H9 (cell line): Measurements from ENCODE around the gene TMEM33. TPM values are rescaled to one million over a fixed set of nuclear protein-coding genes. Genes with fewer than 3 reads are reported as not detected.
A peak's percentile ranks its signal among the peaks of the same experiment; 100 is the strongest.

Experiments used
- DNase-seq: peaks from one replicate; pipeline ENCODE4 v3.0.0-alpha.2; 2017
- H2AFZ ChIP-seq: one replicate; pipeline ENCODE4 v1.6.1; 2013; ENCODE audit warnings: mild to moderate bottlenecking, low read length, control low read depth, moderate library complexity
- H2AK5ac ChIP-seq: 2 replicates; pipeline ENCODE4 v1.6.1; 2013; ENCODE audit warnings: low read length, control low read depth, mixed read lengths; ENCODE audit not compliant: insufficient read length
- H2BK120ac ChIP-seq: one replicate; pipeline ENCODE4 v1.6.1; 2013; ENCODE audit warnings: low read depth, mild to moderate bottlenecking, low read length, control low read depth, inconsistent platforms; ENCODE audit not compliant: poor library complexity, severe bottlenecking
- H2BK12ac ChIP-seq: 2 replicates; pipeline ENCODE4 v1.6.1; 2013; ENCODE audit warnings: low read length, control low read depth, mixed read lengths, low read depth; ENCODE audit not compliant: insufficient read length
- H2BK15ac ChIP-seq: 2 replicates; pipeline ENCODE4 v1.6.1; 2013; ENCODE audit warnings: low read depth, low read length, control low read depth
- H2BK20ac ChIP-seq: one replicate; pipeline ENCODE4 v1.6.1; 2013; ENCODE audit warnings: low read depth, mild to moderate bottlenecking, low read length, control low read depth, inconsistent platforms; ENCODE audit not compliant: poor library complexity, severe bottlenecking
- H2BK5ac ChIP-seq: 2 replicates; pipeline ENCODE4 v1.6.1; 2013; ENCODE audit warnings: low read length, control low read depth, mixed read lengths; ENCODE audit not compliant: insufficient read length
- H3K14ac ChIP-seq: 2 replicates; pipeline ENCODE4 v1.6.1; 2013; ENCODE audit warnings: low read length, control low read depth; ENCODE audit not compliant: insufficient read depth
- H3K18ac ChIP-seq: 2 replicates; pipeline ENCODE4 v1.6.1; 2013; ENCODE audit warnings: low read depth, mild to moderate bottlenecking, mixed read lengths, low read length, control low read depth; ENCODE audit not compliant: insufficient read length
- H3K23ac ChIP-seq: 2 replicates; pipeline ENCODE4 v1.6.1; 2013; ENCODE audit warnings: low read length, control low read depth, mixed read lengths, low read depth; ENCODE audit not compliant: insufficient read length
- H3K23me2 ChIP-seq: 2 replicates; pipeline ENCODE4 v1.6.1; 2013; ENCODE audit warnings: low read depth, mild to moderate bottlenecking, mixed read lengths, low read length, control low read depth; ENCODE audit not compliant: insufficient read length, poor library complexity, severe bottlenecking
- H3K27ac ChIP-seq: 2 replicates; pipeline ENCODE4 v1.5.1; 2013; ENCODE audit warnings: low read length, control low read depth, mixed read lengths, low read depth; ENCODE audit not compliant: insufficient read length
- H3K27me3 ChIP-seq: 2 replicates; pipeline ENCODE4 v1.6.1; 2013; ENCODE audit warnings: low read length, control low read depth, inconsistent platforms; ENCODE audit not compliant: insufficient read depth
- H3K4ac ChIP-seq: 2 replicates; pipeline ENCODE4 v1.6.1; 2013; ENCODE audit warnings: low read depth, mild to moderate bottlenecking, control low read depth, inconsistent platforms, low read length, moderate library complexity
- H3K4me1 ChIP-seq: 2 replicates; pipeline ENCODE4 v1.6.1; 2013; ENCODE audit warnings: low read length, control low read depth, inconsistent platforms; ENCODE audit not compliant: insufficient read depth
- H3K4me2 ChIP-seq: 2 replicates; pipeline ENCODE4 v1.6.1; 2013; ENCODE audit warnings: low read length, control low read depth, mixed read lengths; ENCODE audit not compliant: insufficient read length, insufficient read depth
- H3K56ac ChIP-seq: 2 replicates; pipeline ENCODE4 v1.6.1; 2013; ENCODE audit warnings: low read depth, mild to moderate bottlenecking, mixed read lengths, low read length, control low read depth; ENCODE audit not compliant: insufficient read length
- H3K79me1 ChIP-seq: 2 replicates; pipeline ENCODE4 v1.6.1; 2013; ENCODE audit warnings: low read depth, mild to moderate bottlenecking, moderate library complexity, low read length, control low read depth, inconsistent platforms; ENCODE audit not compliant: insufficient read depth, poor library complexity, severe bottlenecking
- H3K79me2 ChIP-seq: 2 replicates; pipeline ENCODE4 v1.6.1; 2013; ENCODE audit warnings: low read length, control low read depth, inconsistent platforms; ENCODE audit not compliant: insufficient read depth
- H3K9ac ChIP-seq: 2 replicates; pipeline ENCODE4 v1.6.1; 2013; ENCODE audit warnings: low read length, control low read depth, mixed read lengths; ENCODE audit not compliant: insufficient read length; ENCODE audit errors: extremely low read depth
- H3K9me3 ChIP-seq: one replicate; pipeline ENCODE4 v1.6.1; 2013; ENCODE audit warnings: low read depth, low read length, inconsistent platforms; ENCODE audit not compliant: control insufficient read depth
- H3T11ph ChIP-seq: one replicate; pipeline ENCODE4 v1.6.1; 2013; ENCODE audit warnings: mild to moderate bottlenecking, low read length, control low read depth, inconsistent platforms
- H4K20me1 ChIP-seq: one replicate; pipeline ENCODE4 v1.6.1; 2013; ENCODE audit not compliant: control insufficient read depth, insufficient read length, insufficient read depth
- H4K5ac ChIP-seq: 2 replicates; pipeline ENCODE4 v1.6.1; 2013; ENCODE audit warnings: low read depth, mild to moderate bottlenecking, mixed read lengths, low read length, control low read depth; ENCODE audit not compliant: insufficient read length
- H4K8ac ChIP-seq: replicated peaks from 2 replicates; pipeline ENCODE4 v1.6.1; 2013; ENCODE audit warnings: low read length, control low read depth, mixed read lengths, low read depth; ENCODE audit not compliant: insufficient read length
- H4K91ac ChIP-seq: 2 replicates; pipeline ENCODE4 v1.6.1; 2013; ENCODE audit warnings: low read depth, mild to moderate bottlenecking, moderate library complexity, mixed read lengths, low read length, control low read depth; ENCODE audit not compliant: insufficient read length
- H3K27ac Mint-ChIP-seq, 3 experiments: 2 replicates in 2 of 3; 3 replicates in 1 of 3; pipeline ENCODE4 v1.8.0; 2020 to 2021; ENCODE audit warnings: mixed read lengths in 3 of 3, mild to moderate bottlenecking in 1 of 3, moderate library complexity in 1 of 3
- H3K27me3 Mint-ChIP-seq: 2 replicates; pipeline ENCODE4 v1.8.0; 2021; ENCODE audit warnings: low read depth, mild to moderate bottlenecking, moderate library complexity, mixed read lengths
- H3K36me3 Mint-ChIP-seq, 3 experiments: 2 replicates in 2 of 3; 3 replicates in 1 of 3; pipeline ENCODE4 v1.8.0; 2020 to 2021; ENCODE audit warnings: low read depth in 3 of 3, mixed read lengths in 3 of 3; ENCODE audit not compliant: insufficient read depth in 1 of 3
- H3K4me1 Mint-ChIP-seq, 2 experiments: 2 replicates each; pipeline ENCODE4 v1.8.0; 2020; ENCODE audit warnings: mixed read lengths in 2 of 2
- H3K4me3 Mint-ChIP-seq, 2 experiments: 2 replicates in 1 of 2; 3 replicates in 1 of 2; pipeline ENCODE4 v1.8.0; 2020 to 2021; ENCODE audit warnings: mild to moderate bottlenecking in 2 of 2, mixed read lengths in 2 of 2, moderate library complexity in 1 of 2
- H3K9me3 Mint-ChIP-seq, 2 experiments: 2 replicates in 1 of 2; 3 replicates in 1 of 2; pipeline ENCODE4 v1.8.0; 2020; ENCODE audit warnings: mild to moderate bottlenecking in 2 of 2, mixed read lengths in 2 of 2, moderate library complexity in 1 of 2
- CTCF ChIP-seq: fragments of 200-600 bp; sonication (generic); conservative IDR thresholded peaks from 3 replicates; pipeline ENCODE4 v1.8.0; 2021; ENCODE audit warnings: antibody characterized with exemption, mild to moderate bottlenecking
- WGBS: extraction: QIAGEN DNeasy Blood & Tissue Kit; methylation state at CpG from one replicate; pipeline ENCODE4 v1.1.7; 2013; ENCODE audit warnings: missing lambda C conversion rate, low lambda C conversion rate, mixed read lengths; ENCODE audit not compliant: insufficient read length; ENCODE audit errors: extremely low coverage; 5-methylcytosine and 5-hydroxymethylcytosine counted together
- total RNA-seq: library from RNA; stranded (reverse); gene quantifications from 2 replicates; pipeline ENCODE4 v1.2.1, GENCODE V29; 2021

The TMEM33 gene
- total RNA-seq, 1 experiment from 2014 or later, result 74.2 TPM

- no peak overlapping the region for H3K27ac ChIP-seq
- H2AK5ac ChIP-seq, result no peak overlapping the region
- no peak overlapping the region for H4K5ac ChIP-seq
- Mint-ChIP-seq H3K27ac (no peak overlapping the region), H3K4me3 (no peak overlapping the region), H3K4me1 (peaks cover 2 to 6% of the 10 kb centered on the region in 2 experiments; a peak in 3 of 4 replicates), H3K9me3 (peaks cover 4 to 5% of the 10 kb centered on the region in 2 experiments; a peak in 4 of 5 replicates), H3K36me3 (peaks cover 0 to 5% (median 1%) of the 10 kb centered on the region in 3 experiments; a peak in 6 of 7 replicates), H3K27me3 (no peaks in the 10 kb centered on the region)
- no peaks in the 10 kb centered on the region for H3K4me1 ChIP-seq
- H3K4ac ChIP-seq, result no peak overlapping the region
- no peaks in the 10 kb centered on the region for H3K23me2 ChIP-seq
- H3K4me2 ChIP-seq, result no peak overlapping the region
- H4K20me1 ChIP-seq, result no peaks in the 10 kb centered on the region
- H2BK12ac ChIP-seq, result no peak overlapping the region
- H3K14ac ChIP-seq, result no peak overlapping the region
- no peaks in the 10 kb centered on the region for H3K9me3 ChIP-seq
- H3K27me3 ChIP-seq, result no peaks in the 10 kb centered on the region
- H3K9ac ChIP-seq, result no peak overlapping the region
- no peak overlapping the region for H2BK120ac ChIP-seq
- H4K8ac ChIP-seq, result no peak overlapping the region
- H3K79me2 ChIP-seq, result no peaks in the 10 kb centered on the region
- peak; percentile 69 for TF ChIP-seq CTCF
- no peak overlapping the region for H2AFZ ChIP-seq
- WGBS, result no CpG with 5 or more reads among the region's 4 CpGs
- no peak overlapping the region for H2BK5ac ChIP-seq
- no peak overlapping the region for H3K56ac ChIP-seq
- no peak overlapping the region for H3K23ac ChIP-seq
- H3K79me1 ChIP-seq, result no peaks in the 10 kb centered on the region
- H3K18ac ChIP-seq, result no peak overlapping the region
- H2BK20ac ChIP-seq, result no peak overlapping the region
- H3T11ph ChIP-seq, result no peak overlapping the region
- DNase-seq, result no peak
- no peak overlapping the region for H4K91ac ChIP-seq
- no peak overlapping the region for H2BK15ac ChIP-seq
Observed at GRCh38 chr4:41963105-41963504, 27.9 kb downstream of the TMEM33 start.
